ENCODE data around the gene MPEG1.

DNA sequence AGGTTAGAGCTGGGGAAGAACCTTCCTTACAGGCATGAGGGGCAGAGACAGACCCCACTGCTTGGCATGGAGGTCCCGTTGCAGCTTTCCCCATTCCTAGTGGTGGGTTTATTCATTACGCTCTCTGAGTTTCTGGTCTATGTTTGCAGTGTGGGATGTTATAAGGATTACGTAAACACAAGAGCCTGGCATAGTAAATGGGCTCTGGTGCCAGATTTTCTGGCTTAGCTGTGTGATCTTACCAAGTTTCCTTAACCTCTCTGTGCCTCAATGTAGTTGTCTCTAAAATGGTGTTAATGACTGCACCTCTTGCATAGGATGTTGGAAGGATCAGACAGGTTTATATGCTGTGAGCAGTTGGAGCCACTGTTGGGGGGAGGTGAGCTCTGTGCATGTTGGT lies 25.7 kb downstream of the MPEG1 start:
- TF ChIP-seq, protein P1, sequence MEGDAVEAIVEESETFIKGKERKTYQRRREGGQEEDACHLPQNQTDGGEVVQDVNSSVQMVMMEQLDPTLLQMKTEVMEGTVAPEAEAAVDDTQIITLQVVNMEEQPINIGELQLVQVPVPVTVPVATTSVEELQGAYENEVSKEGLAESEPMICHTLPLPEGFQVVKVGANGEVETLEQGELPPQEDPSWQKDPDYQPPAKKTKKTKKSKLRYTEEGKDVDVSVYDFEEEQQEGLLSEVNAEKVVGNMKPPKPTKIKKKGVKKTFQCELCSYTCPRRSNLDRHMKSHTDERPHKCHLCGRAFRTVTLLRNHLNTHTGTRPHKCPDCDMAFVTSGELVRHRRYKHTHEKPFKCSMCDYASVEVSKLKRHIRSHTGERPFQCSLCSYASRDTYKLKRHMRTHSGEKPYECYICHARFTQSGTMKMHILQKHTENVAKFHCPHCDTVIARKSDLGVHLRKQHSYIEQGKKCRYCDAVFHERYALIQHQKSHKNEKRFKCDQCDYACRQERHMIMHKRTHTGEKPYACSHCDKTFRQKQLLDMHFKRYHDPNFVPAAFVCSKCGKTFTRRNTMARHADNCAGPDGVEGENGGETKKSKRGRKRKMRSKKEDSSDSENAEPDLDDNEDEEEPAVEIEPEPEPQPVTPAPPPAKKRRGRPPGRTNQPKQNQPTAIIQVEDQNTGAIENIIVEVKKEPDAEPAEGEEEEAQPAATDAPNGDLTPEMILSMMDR (IDR thresholded peaks at IDR 0.05; ENCODE audit: low read depth, low read length): no peak
- TF ChIP-seq MYC (IDR thresholded peaks at IDR 0.05; ENCODE audit: low read depth, low read length) (no peak), POLR2A (IDR thresholded peaks at IDR 0.05; ENCODE audit: extremely low read depth, insufficient read length) (no peak)
- TF ChIP-seq, protein P2, sequence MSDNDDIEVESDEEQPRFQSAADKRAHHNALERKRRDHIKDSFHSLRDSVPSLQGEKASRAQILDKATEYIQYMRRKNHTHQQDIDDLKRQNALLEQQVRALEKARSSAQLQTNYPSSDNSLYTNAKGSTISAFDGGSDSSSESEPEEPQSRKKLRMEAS (IDR thresholded peaks at IDR 0.05; ENCODE audit: low read depth, low read length): no peak
